GM12874 (cell line): Measurements from ENCODE around the gene SLC28A2.

Experiments
- TF ChIP-seq, protein P1 (sequence below): IDR thresholded peaks from 2 replicates; pipeline ENCODE4 v1.5.1; 2011; ENCODE audit warnings: low read depth, mild to moderate bottlenecking, control low read depth, low read length, moderate library complexity; ENCODE audit not compliant: insufficient read depth

The SLC28A2 gene

DNA sequence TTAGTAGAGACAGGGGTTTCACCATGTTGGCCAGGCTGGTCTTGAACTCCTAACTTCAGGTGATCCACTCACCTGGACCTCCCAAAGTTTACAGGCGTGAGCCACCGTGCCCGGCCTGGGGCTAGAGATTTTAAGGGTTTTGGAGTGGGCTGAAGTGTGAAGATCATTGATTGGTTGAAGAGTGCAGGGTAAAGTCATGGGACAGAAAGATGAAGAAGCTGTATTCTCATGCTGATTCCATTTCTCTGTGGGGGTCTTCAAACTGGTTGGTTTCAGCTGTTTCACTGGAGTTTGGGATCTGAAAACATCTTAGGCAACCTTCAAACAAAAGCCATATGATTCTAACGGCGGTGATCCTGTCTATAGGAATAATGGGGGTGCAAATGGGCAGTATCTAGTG, 74.2 kb downstream of the SLC28A2 start:
- TF ChIP-seq, protein P1, sequence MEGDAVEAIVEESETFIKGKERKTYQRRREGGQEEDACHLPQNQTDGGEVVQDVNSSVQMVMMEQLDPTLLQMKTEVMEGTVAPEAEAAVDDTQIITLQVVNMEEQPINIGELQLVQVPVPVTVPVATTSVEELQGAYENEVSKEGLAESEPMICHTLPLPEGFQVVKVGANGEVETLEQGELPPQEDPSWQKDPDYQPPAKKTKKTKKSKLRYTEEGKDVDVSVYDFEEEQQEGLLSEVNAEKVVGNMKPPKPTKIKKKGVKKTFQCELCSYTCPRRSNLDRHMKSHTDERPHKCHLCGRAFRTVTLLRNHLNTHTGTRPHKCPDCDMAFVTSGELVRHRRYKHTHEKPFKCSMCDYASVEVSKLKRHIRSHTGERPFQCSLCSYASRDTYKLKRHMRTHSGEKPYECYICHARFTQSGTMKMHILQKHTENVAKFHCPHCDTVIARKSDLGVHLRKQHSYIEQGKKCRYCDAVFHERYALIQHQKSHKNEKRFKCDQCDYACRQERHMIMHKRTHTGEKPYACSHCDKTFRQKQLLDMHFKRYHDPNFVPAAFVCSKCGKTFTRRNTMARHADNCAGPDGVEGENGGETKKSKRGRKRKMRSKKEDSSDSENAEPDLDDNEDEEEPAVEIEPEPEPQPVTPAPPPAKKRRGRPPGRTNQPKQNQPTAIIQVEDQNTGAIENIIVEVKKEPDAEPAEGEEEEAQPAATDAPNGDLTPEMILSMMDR = no peak

DNA sequence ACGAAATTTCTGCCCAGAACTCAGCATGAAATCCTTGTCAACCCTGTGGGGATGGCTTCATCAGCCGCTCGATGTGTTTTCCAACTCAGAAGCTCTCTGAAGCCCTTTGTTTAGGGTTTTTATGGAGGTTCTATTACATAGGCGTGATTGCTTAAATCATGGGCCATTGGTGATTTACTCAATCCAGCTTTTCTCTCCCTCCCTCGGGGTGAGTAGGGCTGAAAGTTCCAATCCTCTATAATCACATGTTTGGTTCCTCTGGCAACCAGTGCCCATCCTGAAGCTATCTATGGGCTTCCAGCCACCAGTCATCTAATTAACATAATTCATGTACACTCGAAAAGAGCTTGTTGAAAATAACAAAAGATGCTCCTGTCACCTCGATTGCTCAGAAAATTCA, 74.7 kb downstream of the SLC28A2 start:
- TF ChIP-seq, protein P1 = no peak
